ENCODE data around the gene ZNF74.
A peak's percentile ranks its signal among the peaks of the same experiment; 100 is the strongest.
"Not testable (repeated sequence)": the region's sequence is repeated elsewhere in the genome, so short reads cannot be mapped to it uniquely, and the experiment has no call there.

The ZNF74 gene

DNA sequence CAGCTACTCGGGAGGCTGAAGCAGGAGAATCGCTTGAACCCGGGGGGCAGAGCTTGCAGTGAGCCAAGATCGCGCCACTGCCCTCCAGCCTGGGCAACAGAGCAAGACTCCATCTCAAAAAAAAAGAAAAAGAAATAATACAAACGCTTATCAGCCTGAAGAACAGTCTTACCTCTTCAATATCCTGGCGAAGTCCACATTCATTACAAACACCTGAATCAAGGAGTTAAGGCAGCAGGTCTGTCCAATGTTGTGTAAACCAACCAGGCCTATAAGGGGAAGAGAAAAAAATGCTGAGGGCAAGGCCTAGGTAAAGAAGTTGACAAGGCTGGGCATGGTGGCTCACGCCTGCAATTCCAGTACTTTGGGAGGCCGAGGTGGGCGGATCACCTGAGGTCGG, 17.0 kb upstream of the ZNF74 start:
- not testable (repeated sequence) for DNase-seq

DNA sequence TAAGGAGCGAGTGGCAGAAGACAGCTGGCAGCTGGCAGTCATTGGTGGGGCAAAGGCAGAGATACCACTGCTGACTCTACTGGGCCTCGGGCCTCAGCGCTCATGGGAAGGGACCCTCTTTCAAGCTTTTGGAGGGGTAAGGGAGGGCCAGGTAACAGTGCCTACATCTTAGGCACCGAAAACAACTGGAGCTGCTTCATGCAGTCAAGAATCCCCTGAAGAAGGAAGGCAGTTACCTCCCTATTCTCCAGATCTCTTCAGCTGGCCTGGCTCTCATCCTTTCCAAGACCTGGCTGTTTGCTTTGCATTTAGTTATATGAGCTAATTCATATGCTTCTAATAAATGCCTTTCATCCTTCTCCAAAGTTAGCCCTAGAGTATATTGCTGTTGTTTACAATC, 15.8 kb upstream of the ZNF74 start:
- no peak for DNase-seq

DNA sequence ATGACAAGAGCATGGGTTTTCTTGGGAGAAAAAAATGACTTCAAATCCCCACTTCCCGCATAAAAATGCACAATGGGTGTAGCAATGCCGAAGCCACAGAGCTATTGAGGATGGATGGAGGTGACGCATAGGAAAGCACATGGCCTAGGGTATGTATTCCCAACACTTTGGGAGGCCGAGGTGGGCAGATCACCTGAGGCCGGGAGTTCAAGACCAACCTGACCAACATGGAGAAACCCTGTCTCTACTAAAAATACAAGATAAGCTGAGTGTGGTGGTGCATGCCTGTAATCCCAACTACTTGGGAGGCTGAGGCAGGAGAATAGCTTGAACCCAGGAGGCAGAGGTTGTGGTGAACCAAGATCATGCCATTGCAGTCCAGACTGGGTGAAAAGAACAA, 15.3 kb upstream of the ZNF74 start:
- not testable (repeated sequence) for DNase-seq

DNA sequence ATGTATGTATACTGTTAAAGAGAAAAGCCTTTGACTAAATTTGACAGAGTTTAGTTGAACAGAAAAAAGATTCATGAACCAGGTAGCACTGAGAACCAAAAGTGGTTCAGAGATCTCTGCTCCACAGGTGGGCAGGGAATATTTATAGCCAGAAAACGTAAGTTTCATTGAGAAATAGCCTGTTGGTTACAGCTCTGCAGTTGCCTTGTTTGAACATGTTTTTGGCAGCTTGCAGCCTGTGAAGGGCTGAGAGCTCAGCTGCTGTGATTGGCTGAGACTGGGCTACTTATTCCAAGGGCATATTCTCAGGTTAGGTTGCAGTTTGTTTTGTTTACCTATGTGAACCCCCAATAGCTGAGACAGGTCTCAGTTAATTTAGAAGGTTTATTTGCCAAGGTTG, 13.5 kb upstream of the ZNF74 start:
- DNase-seq = no peak

DNA sequence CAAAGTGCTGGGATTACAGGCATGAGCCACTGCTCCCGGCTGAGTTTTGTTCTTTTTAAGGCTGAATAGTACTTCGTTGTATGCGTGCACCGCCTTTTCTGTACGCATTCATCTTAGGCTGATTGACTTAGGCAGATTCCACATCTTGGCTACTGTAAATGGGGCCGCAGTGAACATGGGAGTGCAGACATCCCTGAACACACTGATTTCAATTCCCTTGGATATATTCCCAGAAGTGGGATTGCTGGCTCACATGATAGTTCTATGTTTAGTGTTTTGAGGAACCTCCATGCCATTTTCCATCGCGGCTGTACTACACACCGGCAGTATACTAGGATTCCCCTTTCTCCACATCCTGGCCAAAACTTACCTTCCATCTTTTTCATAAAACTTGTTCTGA, 10.4 kb upstream of the ZNF74 start:
- DNase-seq = no peak

DNA sequence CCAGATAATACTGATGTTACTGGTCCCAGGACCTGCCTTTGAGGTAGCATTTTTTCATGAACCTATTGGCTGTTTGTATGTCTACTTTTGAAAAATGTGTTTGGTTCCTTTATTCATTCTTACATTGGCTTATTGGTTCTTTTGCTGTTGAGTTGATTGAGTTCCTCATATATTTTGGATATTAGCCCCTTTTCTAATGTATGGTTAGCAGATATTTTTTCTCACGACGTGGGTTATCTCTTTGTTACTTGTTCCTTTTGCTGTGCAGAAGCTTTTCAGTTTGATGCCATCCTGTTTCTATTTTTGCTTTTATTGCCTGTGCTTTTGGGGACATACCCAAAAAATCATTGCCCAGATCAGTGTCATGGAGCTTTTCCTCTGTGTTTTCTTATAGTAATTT, 9.8 kb upstream of the ZNF74 start:
- no peak for DNase-seq

DNA sequence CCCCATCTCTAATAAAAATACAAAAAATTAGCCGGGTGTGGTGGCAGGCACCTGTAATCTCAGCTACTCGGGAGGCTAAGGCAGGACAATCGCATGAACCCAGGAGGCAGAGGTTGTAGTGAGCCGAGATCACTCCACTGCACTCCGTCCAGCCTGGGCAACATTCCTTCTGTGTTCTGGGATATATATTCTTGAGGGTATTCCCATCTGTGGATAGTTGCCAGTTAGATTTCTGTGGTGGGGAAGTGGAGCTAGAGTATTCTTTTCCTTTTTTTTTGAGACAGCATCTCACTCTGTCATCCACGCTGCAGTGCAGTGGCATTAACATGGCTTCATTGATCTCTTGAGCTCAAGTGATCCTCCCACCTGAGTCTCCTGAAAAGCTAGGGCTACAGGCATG, 9.1 kb upstream of the ZNF74 start:
- DNase-seq = no peak

DNA sequence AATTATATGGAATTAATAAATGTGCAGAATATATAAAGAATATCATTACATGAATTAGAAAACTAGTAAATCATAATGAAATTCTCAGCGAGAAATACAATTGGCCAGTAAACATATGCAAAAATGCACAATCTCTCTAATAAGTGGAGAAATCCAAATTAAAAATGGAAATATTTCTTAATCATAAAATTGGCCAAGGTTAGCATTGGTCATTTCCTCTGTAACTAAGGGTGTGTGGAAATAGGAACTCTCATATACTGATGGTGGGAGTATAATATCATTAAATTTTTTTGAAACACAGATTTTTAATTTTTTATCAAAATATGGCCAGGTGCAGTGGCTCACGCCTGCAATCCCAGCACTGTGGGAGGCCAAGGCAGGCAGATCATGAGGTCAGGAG, 7.6 kb upstream of the ZNF74 start:
- no peak for DNase-seq

DNA sequence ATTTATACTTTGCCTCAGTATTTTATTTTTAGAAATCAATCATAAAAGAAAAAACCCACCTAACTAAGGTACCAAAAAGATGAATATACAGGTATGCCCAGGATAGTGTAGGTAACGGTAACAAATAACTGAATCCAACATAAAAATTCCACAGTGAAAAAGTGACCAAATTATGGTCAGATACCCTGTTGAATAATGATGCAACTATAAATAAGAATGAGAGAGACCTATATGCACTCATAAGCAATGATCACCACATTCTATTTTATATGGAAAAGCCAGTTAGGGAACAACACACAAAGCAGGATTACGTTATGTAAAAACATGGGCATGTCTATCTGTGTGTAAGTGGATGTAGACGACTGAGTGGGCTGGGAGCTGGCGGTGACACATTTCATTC, 7.0 kb upstream of the ZNF74 start:
- DNase-seq = no peak

DNA sequence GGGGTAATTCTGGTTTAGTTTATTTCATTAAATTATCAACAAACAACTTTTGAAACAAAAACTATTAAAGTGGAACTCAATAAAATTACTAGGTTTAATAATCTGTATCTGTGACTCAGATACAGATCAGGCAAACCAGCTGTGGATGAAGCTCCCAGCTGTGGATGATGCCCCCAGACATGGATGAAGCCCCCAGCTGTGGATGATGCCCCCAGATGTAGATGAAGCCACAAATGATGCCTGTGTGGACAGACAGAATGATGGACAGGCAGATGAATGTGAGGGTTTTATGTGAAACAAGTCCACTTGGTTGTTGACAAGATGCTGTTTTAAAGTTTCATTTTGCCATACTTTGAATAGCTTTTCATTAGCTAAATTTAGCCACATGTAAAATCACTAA, 5.8 kb upstream of the ZNF74 start:
- DNase-seq = no peak

DNA sequence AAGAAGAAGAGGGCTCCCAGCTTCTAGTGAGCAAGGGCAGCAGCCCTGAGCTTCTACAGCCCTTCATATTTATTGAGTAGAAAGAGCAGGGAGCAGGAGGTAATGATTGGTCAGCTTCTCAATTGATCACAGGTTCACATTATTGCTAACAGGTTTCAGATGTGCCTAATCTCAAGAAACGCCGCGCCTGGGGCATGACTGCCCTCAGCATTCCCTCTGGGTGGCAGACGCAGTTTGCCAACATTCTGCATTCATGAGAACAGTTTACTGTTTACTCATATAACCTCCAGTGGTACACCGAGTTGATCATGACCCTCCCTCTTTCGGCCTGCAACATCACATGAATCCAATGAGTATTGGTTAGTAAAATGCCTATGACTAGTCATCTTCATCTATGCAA, 4.7 kb upstream of the ZNF74 start:
- DNase-seq = no peak

DNA sequence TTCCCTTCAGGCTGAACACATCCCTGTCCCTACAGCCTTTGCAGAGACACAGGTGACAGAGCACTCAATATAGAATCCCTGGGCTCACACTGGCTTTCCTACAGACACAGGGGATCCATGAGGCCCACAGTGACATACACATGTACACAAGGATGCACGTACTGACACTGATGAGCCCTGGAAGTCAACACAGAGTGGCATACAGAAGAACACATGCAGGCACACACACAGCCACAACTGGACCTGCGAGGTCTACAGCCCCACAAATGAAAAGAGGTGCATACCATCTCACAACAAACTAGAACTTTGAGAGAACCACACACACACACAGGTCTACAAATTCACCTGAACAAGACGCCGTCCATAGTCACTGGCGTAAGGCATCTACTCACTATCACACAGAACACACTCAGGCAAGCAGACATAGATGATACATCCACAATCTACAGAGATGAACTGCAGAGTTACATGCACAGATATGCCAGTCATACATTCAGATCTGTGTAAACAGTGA, 3.5 kb upstream of the ZNF74 start:
- no peak for DNase-seq

DNA sequence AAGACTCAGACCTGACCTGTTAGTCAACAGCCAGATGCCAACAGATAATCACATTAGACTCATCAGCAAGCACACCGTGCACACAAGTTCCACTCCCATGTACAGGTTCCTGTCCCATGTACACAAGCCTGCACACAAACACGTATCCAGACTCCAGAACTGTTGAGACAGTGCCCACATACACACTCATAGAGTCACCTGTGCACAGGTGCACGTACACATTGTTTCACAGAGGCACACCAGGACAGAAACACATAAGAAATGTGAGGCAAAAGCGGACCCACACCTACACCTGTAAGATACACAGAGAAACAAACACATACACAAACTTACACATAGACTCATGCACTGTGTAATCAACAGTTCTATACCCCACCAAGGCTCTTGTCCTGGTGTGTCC, 2.7 kb upstream of the ZNF74 start:
- no peak for DNase-seq

DNA sequence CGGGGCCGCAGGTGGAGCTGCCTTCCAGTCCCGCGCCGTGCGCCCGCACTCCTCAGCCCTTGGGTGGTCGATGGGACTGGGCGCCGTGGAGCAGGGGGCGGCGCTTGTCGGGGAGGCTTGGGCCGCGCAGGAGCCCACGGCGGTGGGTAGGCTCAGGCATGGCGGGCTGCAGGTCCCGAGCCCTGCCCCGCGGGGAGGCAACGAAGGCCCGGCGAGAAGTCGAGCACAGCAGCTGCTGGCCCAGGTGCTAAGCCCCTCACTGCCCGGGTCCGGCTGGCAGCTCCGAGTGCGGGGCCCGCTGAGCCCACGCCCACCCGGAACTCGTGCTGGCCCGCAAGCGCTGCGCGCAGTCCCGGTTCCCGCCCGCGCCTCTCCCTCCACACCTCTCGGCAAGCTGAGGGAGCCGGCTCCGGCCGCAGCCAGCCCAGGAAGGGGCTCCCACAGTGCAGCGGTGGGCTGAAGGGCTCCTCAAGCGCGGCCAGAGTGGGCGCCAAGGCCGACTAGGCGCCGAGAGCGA, 1.5 kb upstream of the ZNF74 start:
- not testable (repeated sequence) for DNase-seq

DNA sequence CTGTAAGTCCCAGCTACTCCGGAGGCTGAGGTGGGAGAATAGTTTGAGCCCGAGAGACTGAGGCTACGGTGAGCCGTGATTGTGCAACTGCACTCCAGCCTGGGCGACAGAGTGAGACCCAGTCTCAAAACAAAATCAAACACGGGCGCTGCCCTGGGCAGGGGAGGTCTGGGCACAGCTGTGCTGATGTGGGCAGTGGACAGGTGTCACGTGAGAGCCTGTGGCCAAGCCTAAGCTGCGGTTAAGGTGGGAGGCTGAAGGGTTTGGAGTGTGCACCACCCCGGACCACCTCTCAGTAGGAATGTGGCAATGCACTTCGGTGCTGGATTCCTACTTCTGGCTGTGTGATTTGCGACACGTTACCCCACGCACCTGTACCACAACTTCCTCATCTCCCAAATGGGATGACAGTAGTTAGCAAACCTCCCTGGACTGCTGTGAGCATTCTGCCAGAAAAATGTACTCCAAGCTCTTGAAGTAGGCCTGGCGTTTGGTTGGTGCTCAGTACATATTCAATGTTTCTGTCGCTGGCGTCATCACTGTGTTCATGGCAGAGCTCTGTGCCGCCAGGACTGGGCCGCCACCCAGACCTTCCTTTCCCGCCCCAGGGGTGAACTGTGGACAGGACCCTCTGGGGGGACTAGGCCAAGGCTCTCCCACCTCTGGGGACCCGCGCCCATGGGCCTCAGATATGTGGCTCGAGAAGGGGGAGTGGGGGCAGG, 807 bp upstream of the ZNF74 start:
- peak; percentile 2 for DNase-seq

DNA sequence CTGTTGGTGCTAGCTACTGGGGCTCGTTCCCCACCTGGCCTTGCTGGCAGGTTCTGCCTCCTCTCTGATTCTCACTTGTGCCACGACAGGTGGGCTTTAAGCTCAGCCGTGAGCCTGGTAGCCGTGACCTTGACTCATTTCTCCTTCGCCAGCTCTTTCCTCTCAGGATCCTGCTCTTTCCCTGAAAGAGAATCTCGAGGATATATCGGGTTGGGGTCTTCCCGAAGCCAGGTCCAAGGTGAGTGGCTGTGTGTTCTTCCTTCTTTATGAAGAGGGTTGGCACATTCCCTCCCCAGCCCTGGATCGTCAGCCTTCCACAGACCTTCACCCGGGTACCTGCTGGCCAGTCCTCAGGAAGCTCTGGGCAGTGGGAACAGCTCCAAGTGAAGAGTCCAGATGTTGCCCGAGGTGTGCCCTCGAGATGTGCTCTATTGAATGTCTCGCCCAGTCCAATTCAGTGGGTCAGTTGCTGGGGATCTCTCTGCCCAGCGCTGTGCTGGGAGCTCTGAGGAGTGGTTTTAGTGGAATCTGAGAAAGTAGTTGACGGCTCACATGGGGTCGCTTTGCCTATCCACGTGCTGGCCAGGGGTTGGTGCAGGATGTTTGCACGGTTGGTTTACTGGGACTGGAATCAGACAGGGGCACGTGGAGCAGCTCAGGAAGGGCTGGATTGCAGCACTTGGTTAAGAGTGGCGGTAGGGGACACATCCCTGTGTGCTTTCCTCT, 1.4 kb downstream of the ZNF74 start:
- no peak for DNase-seq

DNA sequence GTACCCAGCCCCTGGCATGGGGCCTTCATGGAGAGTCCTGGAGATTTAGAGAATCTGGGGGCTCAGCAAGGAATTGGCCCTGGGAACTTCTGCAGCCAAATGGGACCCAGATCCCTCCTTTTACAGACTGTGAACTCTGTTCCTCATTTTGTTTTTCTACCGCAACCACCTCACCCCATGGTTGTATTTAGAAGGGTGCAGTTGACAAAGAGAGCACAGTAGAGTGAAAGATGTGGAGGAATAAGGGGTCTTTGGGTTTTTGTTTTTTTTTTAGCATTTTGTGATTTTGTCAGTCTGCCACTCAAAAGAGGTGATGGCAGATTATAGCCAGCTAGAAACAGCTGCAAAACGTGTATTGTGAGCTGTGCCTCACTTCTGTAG, 1.9 kb downstream of the ZNF74 start:
- no peak for DNase-seq

DNA sequence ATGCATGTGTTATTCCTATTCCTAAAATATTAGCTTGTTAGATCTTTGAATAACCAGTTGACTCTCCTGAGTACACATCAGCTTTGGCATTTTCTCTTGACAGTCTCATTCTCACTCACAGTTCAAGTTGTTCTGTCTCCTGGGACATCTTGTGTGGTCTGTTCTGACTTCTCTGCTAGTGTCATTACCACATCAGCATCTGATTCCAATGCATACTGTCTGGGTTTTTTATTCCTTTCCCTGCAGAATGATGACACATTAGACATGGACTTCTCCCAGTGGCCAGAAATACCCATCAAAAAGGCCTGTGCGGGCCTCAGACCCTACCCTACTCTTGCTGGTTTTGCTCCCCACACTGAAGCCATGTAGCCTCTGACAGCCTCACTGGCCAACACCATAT, 2.7 kb downstream of the ZNF74 start:
- no peak for DNase-seq

DNA sequence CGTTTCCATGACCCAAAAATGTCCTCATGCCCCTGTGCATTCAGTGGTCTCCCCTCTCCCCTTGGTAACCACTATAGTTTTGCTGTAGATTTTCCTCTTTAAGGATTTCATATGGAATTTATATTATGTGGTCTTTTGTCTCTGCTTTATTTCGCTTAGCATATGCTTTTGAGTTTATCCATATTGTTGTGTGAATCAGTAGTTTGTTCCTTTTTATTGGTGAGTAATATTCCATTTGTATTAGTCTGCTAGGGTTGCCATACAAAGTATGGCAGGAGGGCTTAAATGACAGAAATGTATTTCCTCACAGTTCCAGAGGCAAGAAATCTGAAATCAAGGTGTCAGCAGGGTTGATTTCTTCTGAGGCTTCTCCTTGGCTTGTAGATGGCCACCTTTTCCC, 3.5 kb downstream of the ZNF74 start:
- no peak for DNase-seq

DNA sequence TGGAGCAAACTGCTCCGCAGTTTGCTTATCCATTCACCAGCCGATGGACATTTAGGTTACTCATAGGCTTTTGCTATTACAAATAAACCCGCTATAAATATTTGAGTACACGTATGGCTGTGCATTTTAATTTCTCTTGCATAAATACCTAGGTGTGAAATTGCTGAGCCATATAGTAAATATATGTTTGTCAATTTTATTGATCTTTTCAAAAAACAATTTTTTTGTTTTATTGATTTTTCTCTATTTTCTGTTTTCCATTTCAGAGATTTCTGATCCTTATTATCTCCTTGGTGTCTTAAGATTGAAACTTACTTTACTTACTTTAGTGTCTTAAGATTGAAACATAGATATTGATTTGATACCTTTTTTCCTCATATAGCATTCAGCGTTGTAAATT, 4.5 kb downstream of the ZNF74 start:
- DNase-seq = no peak

DNA sequence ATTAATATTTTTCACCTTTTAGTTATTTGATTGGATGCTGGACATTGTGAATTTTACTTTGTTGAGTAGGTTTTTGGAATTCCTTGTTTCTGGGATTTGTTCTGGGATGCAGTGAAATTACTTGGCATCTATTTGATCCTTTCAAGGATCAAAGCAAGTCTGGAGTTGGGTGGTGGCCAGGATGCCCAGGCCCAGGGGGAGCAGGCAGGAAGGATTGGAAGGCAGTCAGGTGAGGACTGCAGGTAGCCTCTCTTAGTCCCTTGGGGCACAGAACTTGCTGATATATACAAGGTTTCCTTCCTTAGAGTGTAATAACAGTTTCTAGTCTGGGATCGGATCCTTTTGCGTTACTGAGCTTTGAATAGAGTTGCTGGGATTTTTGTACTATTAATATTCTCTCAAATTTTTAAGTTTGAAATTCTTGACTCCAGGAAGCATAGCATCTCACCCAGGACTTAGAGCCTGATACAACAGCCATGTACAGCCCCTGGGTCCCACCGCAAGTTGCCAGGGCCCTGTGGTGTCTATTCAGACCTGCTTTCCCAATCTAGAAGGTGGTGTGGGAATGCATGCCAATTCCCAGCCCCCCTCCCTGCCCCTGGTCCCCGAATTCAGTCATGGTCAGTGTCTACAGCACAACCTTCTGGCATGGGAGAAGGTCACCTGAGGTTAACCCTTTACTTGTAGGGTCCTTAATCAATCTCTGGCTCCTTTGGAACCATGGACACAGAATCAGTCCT, 6.1 kb downstream of the ZNF74 start:
- DNase-seq = no peak

DNA sequence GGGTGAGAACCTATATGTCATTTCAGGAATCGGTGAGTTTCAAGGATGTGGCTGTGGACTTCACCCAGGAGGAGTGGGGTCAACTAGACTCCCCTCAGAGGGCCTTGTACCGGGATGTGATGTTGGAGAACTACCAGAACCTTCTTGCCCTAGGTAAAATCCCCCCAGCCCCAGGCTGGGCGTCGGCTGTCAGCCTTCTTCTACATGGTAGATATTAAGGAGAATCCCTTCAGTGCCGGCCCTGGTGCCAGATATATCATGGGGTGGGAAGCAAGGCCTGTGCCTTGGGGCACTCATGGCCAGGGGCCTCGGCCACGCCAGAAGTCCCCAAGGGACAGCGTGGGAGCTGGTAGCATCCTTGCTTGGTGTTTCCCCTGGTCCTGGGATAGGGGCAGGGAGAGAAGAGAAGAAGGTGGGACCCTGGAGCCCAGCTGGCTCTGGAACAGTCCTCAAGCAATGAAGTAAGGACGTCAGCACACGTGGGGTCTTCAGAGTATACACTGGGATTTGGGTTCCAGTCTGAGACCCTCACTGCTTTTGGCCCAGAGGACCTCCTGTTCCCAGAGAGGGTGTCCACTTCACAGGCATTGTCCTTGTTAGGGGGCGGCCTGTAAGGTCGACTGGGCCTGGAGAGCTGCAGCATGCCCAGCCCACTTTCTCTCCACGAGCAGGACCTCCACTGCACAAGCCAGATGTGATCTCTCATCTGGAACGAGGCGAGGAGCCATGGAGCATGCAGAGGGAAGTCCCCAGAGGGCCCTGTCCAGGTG, 6.8 kb downstream of the ZNF74 start:
- DNase-seq = no peak

Measured in CD4-positive, alpha-beta T cell treated with Interleukin-17A for 1 hour (primary cell).